T1000 (cell line): ENCODE data around the gene TSSK2.
"Not testable (repeated sequence)": the region's sequence is repeated elsewhere in the genome, so short reads cannot be mapped to it uniquely, and the experiment has no call there.

Experiments
- DNase-seq: peaks from one replicate; lab custom pipeline; 2025; ENCODE audit warnings: mixed read lengths; lab: John Stamatoyannopoulos, UW

The TSSK2 gene

DNA sequence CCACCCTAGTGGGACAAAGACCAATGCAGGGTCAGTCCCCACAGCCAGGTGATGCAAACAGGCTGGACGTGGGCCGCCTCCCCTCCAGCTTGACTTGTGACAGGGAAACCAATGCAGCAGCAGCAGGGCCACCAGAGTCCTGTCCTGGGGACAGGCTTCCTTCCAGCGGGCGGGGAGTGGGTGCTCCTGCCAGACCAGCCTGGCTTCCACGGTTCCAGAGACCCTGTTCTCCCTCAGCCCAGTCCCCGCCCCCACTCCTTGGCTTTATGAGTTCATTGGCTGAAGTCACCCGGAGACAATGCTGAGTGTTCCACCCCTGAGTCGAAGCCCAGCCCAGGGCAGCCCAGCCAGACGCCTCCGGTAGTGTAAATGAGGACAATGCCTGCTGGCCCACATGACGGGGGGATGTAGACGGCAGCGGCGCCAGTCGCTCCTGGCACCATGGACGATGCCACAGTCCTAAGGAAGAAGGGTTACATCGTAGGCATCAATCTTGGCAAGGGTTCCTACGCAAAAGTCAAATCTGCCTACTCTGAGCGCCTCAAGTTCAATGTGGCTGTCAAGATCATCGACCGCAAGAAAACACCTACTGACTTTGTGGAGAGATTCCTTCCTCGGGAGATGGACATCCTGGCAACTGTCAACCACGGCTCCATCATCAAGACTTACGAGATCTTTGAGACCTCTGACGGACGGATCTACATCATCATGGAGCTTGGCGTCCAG is at the start of gene TSSK2:
TSS of gene TSSK2 (plus strand) at position 350 of the 726 bp plus-strand sequence. CDS start at position 442, 92 bp downstream.
- no peak for DNase-seq

DNA sequence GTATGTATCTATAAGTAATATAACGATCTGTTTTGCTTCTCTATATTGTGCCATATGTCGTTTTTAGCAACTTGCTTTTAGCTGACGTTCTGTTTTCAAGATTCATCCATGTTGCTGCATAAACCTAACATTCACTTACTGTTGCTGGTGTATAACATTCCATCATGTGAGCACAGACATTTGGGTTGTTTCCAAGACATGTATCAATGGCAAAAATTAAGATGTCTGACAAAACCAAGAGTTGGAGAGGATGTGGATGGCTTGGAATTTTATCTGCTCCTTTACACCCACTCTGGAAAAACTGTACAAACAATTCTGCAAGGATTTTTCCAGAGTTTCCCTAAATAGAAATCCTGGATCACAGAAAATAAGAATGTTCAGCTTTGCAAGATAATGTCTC is 49.8 kb upstream of the TSSK2 start:
- no peak for DNase-seq

DNA sequence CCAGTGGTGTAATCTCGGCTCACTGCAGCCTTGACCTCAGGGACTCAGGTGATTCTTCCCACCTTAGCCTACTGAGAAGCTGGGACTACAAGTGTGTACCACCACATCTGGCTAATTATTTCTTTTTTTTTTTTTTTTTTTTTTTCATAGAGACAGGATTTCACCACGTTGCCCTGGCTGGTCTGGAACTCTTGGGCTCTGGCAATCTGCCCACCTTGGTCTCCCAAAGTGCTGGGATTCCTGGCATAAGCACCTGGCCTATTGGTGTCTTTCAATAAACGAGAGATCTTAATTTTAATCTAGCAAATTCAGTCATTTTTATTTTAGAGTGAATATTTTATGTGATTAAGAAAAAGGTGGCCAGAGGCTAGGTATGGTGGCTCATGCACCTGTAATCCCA is 49.0 kb upstream of the TSSK2 start:
- no peak for DNase-seq

DNA sequence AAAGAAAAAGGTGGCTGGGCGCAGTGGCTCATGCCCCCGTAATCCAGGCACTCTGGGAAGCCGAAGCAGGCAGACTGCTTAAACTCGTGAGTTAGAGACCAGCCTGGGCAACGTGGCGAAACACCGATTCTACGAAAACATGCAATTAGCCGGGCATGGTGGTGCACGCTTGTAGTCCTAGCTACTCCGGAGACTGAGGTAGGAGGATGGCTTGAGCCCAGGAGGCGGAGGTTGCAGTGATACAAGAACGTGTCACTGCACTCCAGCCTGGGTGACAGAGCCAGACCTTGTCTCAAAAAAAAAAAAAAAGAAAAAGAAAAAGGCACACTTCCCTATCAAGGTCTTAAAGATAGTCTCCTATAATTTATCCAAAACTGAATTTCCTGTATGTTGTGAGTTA is 48.3 kb upstream of the TSSK2 start:
- DNase-seq, result no peak

DNA sequence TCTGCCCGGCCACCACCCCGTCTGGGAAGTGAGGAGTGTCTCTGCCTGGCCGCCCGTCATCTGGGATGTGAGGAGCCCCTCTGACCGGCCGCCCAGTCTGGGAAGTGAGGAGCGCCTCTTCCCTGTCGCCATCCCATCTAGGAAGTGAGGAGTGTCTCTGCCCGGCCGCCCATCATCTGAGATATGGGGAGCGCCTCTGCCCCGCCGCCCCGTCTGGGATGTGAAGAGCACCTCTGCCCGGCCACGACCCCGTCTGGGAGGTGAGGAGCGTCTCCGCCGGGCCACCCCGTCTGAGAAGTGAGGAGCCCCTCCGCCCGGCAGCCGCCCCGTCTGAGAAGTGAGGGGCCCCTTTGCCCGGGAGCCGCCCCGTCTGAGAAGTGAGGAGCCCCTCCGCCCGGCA is 47.0 kb upstream of the TSSK2 start:
- DNase-seq, result not testable (repeated sequence)

DNA sequence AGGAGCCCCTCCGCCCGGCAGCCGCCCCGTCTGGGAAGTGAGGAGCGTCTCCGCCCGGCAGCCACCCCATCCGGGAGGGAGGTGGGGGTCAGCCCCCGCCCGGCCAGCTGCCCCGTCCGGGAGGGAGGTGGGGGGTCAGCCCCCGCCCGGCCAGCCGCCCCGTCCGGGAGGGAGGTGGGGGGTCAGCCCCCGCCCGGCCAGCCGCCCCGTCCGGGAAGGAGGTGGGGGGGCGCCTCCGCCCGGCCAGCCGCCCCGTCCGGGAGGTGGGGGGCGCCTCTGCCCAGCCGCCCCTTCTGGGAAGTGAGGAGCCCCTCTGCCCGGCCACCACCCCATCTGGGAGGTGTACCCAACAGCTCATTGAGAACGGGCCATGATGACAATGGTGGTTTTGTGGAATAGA is 46.5 kb upstream of the TSSK2 start:
- not testable (repeated sequence) for DNase-seq

DNA sequence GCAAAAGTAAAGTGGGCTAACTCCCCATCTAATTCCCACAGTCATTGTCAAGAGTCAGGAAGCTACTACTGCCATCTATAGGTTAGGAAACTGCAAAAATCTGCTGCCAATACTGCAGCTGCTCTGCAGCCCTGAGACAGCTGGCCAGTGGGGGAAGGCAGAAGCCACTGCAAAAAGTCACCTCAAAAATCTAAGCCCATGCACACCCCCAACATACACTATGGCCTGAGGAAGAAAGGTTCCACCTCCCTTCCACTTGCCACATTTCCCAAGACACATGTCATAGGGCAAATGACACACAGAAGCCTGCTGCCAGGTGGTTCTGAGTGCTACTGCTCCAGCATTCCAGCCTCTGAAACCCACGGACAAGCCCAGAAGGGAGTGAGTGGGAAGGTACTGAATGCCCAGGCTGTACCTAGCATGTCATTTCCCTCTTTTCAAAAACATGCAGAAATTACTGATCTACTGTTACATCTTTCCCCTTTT is 45.8 kb upstream of the TSSK2 start:
- no peak for DNase-seq

DNA sequence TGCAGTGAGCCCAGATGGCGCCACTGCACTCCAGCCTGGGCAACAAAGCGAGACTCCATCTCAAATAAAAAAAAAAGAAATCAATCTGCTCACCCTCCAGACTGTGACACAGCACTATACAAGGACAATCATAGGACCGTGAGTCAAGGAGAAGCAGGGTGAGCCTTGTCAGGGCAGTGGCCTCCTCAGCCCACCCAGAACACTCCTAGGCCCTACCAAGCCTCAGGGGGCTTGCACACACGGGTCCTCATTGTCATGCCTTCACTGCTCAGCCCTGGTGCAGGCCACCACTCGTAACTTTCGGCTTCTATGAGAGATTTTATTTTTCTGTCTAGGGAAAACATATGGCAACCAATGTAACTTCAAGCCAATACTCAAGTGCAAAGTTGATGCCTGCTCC is 44.7 kb upstream of the TSSK2 start:
- no peak for DNase-seq

DNA sequence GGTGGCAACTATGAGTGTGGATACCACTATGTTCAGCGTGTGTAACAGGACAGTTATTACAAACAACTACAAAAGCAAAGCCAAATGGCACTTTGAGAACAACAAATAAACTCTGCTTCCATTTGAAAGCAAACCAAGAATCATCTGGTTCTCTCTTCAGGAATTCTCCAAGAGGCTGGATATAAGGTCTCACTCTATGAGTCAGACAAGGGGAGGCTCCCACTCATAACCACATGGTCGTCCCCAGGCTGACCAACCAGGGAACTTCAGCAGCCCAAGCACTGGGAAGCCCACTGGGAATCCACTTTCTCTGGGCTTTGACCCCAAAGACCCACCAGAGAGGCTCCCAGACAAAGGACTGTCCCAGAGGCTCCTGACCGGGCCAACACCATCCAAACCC is 44.2 kb upstream of the TSSK2 start:
- no peak for DNase-seq

- DNase-seq, result no peak
Observed at GRCh38 chr22:19088866-19089595, 42.1 kb upstream of the TSSK2 start.

GRCh38 chr22:19090183-19090582 is 40.9 kb upstream of the TSSK2 start:
- no peak for DNase-seq

DNA sequence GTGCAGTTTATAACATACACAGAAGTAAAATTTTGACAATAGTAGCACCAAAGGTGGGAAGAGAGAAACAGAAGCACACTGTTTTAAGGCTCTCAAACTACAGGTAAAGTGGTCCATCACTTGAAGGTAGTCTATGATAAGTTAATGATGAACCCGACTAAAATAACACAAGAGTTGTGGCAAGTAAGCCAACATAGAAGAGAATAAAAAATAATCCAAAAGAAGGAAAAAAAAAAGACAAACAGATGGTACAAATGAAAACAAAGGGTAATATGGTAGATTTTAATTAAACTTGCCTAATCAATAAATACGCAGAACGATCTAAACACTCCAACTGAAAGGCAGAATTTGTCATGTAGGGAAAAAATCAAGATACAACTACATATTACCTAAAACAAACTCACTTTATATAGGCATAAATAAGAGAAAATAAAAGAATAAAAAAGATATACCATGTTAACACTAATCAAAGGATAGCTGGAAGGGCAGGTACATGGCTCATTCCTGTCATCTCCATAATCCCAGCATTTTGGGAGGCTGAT is 40.5 kb upstream of the TSSK2 start:
- no peak for DNase-seq

GRCh38 chr22:19092725-19093124 is 38.4 kb upstream of the TSSK2 start:
- no peak for DNase-seq

DNA sequence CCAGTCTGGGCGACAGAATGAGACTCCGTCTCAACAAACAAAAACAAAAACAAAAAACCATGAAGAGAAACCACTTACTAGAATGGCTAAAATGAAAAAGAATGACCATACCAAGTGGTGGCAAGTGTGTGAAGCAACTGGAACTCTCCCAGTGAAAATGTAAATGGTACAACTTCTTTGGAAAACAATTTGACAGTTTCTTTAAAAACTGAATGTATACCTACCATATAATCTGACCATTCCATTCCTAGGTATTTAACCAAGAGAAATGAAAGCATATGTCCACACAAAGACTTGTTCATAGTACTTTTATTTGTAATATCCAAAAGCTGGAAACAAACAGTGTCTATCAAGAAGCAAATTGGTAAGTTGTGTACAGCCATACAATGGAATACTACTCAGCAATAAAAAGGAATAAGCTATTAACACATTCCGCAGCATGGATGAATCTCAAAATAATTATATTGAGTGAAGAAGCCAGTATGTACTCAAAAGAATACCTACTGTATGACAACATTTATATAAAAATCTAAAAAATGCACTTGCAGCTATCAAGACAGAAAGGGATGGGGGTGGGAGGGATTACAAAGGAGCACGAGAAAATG is 36.6 kb upstream of the TSSK2 start:
- DNase-seq, result no peak

GRCh38 chr22:19096555-19096954 is 34.6 kb upstream of the TSSK2 start:
- DNase-seq, result no peak

GRCh38 chr22:19097518-19097917 is 33.6 kb upstream of the TSSK2 start:
- DNase-seq, result no peak

DNA sequence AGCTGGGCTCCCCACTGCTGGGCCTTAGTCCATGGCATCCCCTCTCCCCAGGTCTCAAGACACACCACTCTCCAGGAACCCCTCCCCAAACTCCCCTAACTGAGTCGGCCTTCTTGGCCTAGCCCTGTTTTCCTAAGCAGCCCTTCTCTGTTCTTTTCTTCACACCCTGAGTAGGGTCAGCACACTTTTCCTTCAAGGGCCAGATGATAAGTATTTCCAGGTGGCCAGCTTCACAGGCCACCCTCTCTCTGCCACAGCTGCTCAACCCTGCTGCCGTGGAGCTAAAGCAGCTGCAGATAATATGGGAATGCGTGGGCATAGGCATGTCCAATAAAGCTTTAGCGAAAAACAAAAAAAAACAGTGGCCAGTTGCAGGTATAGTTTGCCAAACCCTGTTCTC is 33.0 kb upstream of the TSSK2 start:
- DNase-seq, result no peak

- no peak for DNase-seq
Observed at GRCh38 chr22:19103880-19104821, 27.0 kb upstream of the TSSK2 start.

DNA sequence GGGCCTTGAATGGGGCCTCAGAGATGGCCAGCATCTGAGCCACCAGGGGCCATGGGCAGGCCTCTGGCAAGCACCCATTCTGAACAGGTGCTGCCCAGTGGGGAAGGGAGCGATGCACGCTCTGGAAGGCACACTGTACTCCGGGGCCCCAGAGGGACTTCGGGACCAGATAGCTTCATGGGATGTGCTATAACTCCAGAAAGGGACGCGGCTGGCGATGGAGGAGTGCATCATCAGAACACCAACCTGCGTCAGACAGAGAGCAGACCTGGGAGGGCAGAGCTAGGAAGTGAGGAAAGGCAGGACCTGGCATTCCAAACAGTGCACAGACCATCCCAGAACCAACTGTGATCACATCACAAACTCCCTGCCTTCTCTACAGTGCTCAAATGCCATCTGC is 25.7 kb upstream of the TSSK2 start:
- DNase-seq, result no peak

GRCh38 chr22:19105867-19106802 is 25.0 kb upstream of the TSSK2 start:
- DNase-seq, result no peak
